ENCODE results near the gene GPA33. TPM values are rescaled to one million over a fixed set of nuclear protein-coding genes. Genes with fewer than 3 reads are reported as not detected.

The GPA33 gene
- total RNA-seq, 1 donor from 2014 or later = 0.10 TPM

DNA sequence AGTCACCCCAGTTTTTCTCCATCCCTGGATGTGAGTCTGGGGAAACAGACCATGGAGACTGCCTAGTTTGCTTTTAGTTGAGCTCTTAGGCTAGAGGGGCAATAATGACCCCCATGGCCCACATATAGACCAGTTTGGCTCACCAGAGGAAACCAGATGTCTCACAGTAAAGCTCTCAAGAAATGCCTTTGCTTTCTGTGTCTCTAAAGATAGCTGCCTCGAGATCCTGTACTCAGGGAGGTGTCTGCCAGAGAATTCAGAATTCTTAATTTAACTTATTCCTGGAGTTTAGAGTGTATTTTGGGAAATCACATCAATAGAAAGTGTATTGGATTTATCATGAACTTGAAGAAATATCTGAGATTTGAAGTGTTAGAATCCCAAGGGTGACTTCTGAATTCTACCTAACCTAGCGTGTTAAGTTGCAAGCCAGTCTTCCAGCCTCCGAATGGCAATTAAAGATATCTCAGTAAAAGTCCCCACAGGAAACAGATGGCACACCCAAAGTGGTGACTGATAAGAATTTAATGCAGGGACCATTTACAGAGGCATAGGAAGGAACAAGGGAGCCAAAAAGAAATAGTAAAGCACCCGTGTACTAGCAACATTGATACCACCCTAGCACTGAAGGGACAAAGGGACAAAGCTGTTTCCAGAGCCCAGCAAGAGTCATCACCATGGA, 40.8 kb upstream of the GPA33 start:
- H3K36me3 Mint-ChIP-seq (ENCODE audit: low read depth, unreplicated experiment) = peaks cover 12% of the 10 kb centered on the region
- H3K4me1 Mint-ChIP-seq (ENCODE audit: unreplicated experiment) = peaks cover 13% of the 10 kb centered on the region
- H3K27me3 Mint-ChIP-seq (ENCODE audit: unreplicated experiment) = peaks cover 3% of the 10 kb centered on the region
- TF ChIP-seq CTCF (IDR thresholded peaks at IDR 0.05; ENCODE audit: unreplicated experiment) = no peak
- H3K27ac Mint-ChIP-seq (ENCODE audit: unreplicated experiment) = peak overlapping the region; percentile 9
- H3K9me3 Mint-ChIP-seq (ENCODE audit: unreplicated experiment) = no peaks in the 10 kb centered on the region
- no peak for DNase-seq (ENCODE audit: low spot score)
- H3K4me3 Mint-ChIP-seq (ENCODE audit: unreplicated experiment) = no peak overlapping the region

DNA sequence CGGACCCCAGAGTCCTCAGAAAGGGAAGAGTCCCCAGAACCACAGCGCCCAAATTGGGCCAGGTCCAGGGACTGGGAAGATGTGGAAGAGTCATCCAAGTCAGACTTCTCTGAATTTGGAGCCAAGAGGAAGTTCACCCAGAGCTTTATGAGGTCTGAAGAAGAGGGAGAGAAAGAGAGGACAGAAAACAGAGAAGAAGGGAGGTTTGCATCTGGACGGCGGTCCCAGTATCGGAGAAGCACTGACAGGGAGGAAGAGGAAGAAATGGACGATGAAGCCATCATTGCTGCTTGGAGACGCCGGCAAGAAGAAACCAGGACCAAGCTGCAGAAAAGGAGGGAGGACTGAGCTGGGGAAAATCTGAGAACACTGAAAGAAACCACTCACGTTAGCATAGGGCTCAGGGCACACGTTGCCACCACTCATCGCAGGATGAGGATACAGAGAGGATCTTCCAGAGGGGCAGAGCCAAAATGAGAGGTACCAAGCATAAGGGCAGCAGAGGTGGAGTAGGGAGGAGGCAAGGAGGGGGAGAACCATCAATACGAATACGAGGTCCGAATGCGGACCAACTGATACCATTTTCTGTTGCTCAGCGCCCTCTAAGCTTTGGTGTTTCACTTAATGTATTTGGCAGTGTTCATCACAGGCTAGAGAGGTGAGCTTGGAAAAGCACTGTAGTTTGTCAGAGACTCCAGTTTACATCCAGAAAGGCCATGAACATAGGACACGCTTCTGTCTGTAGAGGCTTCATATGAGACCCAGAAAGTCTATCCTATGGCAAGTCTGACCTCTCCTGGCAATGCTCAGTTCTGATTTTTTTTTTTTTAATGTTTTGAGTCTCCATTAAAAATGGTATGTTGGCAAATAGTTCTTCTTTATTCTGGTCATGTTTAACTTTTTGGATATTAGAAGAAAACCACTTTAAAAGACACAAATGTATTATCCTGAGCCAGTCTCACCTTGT, 38.4 kb upstream of the GPA33 start:
- TF ChIP-seq CTCF (IDR thresholded peaks at IDR 0.05; ENCODE audit: unreplicated experiment) = no peak
- Mint-ChIP-seq H3K36me3 (ENCODE audit: low read depth, unreplicated experiment) (peaks cover 19% of the 10 kb centered on the region), H3K9me3 (ENCODE audit: unreplicated experiment) (no peaks in the 10 kb centered on the region), H3K4me1 (ENCODE audit: unreplicated experiment) (peaks cover 11% of the 10 kb centered on the region), H3K27ac (ENCODE audit: unreplicated experiment) (peak overlapping the region; percentile 14), H3K27me3 (ENCODE audit: unreplicated experiment) (peaks cover 7% of the 10 kb centered on the region), H3K4me3 (ENCODE audit: unreplicated experiment) (no peak overlapping the region)
- DNase-seq (ENCODE audit: low spot score) = no peak

- peaks cover 11% of the 10 kb centered on the region for H3K4me1 Mint-ChIP-seq (ENCODE audit: unreplicated experiment)
- DNase-seq (ENCODE audit: low spot score) = no peak
- TF ChIP-seq CTCF (IDR thresholded peaks at IDR 0.05; ENCODE audit: unreplicated experiment) = no peak
- peaks cover 19% of the 10 kb centered on the region for H3K36me3 Mint-ChIP-seq (ENCODE audit: low read depth, unreplicated experiment)
- no peak overlapping the region for H3K4me3 Mint-ChIP-seq (ENCODE audit: unreplicated experiment)
- no peaks in the 10 kb centered on the region for H3K9me3 Mint-ChIP-seq (ENCODE audit: unreplicated experiment)
- peaks cover 7% of the 10 kb centered on the region for H3K27me3 Mint-ChIP-seq (ENCODE audit: unreplicated experiment)
- H3K27ac Mint-ChIP-seq (ENCODE audit: unreplicated experiment) = no peak overlapping the region
Measured at GRCh38 chr1:167127661-167128060, 37.5 kb upstream of the GPA33 start.

GRCh38 chr1:167127236-167127635, 37.1 kb upstream of the GPA33 start:
- peaks cover 7% of the 10 kb centered on the region for H3K27me3 Mint-ChIP-seq (ENCODE audit: unreplicated experiment)
- no peak for TF ChIP-seq CTCF (IDR thresholded peaks at IDR 0.05; ENCODE audit: unreplicated experiment)
- H3K4me3 Mint-ChIP-seq (ENCODE audit: unreplicated experiment) = no peak overlapping the region
- peaks cover 10% of the 10 kb centered on the region for H3K4me1 Mint-ChIP-seq (ENCODE audit: unreplicated experiment)
- H3K27ac Mint-ChIP-seq (ENCODE audit: unreplicated experiment) = no peak overlapping the region
- peaks cover 19% of the 10 kb centered on the region for H3K36me3 Mint-ChIP-seq (ENCODE audit: low read depth, unreplicated experiment)
- no peaks in the 10 kb centered on the region for H3K9me3 Mint-ChIP-seq (ENCODE audit: unreplicated experiment)
- no peak for DNase-seq (ENCODE audit: low spot score)

Measured in endothelial cell (in vitro differentiated cells).